HG03060 (cell line): Measurements from ENCODE around the gene BBS12.
"Not testable (repeated sequence)": the region's sequence is repeated elsewhere in the genome, so short reads cannot be mapped to it uniquely, and the experiment has no call there.

Experiments
- ATAC-seq: cut with Tn5 transposase; IDR thresholded peaks from one replicate; pipeline ENCODE4 v1.9.1; 2021; ENCODE audit warnings: low read depth, moderate number of reproducible peaks; ENCODE audit not compliant: unreplicated experiment

BBS12 gene

DNA sequence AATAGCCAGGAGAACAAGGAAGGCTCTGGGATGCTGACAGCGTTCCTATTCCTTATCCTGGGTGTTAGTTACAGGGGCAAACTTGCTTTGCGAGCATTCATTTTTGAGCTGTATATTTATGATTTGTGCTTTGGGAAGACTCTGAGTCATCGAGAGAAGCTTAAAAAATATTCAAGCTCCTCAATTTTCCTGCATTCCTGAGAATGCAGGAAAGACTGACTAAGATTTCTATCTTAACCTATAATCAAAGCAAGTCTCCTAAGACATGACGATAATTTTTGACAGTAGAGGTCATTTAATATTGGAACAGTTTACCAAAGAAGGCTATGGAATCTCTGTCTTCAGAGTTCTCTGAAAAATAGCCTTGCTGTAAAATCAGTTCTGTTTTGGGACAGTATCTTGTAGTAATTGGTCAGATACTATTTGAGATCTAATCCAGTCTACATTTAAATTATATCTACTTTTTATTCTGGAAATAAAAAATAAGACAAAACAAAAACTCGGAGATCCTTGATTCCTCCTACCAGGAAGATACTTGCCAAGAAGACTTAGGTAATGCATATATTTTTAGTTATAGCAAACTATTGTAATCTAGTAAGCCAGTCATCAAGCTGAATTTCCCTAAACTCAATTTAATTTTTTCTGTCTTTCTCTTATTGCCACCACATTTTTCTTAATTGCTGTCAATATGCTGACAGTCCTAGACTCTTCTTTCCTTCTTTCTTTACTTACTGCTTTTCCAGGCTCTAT is 31.7 kb downstream of the BBS12 start:
- no peak for ATAC-seq

GRCh38 chr4:122764821-122765215 is 32.3 kb downstream of the BBS12 start:
- ATAC-seq: peak; percentile 71

GRCh38 chr4:122765692-122766352 is 33.3 kb downstream of the BBS12 start:
- ATAC-seq: no peak

DNA sequence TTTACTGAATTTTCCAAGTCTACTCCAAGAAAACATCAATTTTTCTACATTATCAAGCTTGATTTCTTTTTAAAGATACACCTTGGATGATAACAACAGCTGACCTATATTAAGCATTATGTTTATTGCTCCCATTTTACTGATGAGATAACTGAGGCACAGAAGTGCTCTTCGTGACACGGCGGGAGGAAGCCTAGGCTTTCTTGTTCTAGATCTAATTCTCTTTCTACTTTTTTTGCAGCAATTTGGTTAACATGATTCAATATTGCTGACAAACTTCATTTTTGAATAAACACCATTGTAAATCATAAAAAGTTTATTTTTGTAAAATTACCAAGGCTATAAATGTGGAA is 33.8 kb downstream of the BBS12 start:
- no peak for ATAC-seq

DNA sequence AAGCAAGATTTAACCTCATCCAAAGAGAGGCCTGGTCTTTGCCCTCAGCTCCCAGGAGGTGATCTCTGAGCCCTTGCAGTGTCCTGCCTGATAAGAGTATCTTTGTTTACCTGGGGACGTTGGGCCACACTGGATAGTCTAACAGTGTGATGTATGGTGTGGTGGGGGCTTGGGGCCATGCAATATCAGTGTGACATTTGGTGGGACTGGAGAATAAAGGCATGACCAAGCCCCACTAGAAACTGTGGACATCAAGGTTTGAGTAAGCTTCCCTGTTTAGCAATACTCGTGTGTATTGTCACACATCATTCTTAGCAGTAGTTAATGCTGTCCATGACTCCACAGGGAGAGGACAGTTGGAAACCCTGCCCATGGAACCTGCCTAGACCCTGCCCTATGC is 34.4 kb downstream of the BBS12 start:
- ATAC-seq: no peak

DNA sequence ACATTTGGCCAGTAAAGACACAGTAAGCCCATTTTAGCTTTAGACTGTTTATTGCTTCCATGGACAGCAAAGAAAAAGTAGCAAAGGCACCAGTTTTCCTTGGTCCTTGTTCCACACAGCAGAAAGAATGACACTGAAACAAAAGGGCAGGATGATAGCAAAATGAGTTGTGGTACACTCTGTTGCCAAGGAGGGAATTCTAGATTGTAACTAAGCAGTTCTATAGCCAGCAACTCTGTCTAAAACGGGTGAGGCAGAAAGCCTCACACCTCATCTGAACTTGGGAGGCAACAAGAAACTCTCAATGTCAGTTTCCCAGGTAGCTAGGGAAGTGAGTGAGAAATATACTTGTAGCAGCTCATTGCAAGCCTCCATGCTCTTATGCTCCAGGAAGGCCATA is 39.2 kb downstream of the BBS12 start:
- ATAC-seq: no peak

DNA sequence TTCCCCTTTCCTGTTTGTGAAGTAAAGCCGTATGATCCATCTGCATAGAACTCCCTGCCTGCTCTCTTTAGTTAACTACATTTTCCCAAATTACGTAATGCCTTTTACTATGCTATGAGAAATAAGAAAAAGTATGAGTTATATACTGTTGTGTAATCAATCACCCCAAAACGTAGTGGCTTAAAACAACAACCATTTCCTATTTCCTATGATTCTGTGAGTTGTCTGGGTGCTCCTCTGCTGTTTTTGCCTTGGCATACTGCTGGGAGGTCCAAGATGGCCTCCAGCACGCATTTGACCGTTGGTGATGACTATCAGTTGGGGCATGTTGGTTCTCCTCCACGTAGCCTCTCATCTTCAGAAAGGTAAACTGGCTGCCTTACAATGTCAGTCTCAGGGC is 39.8 kb downstream of the BBS12 start:
- ATAC-seq: no peak

DNA sequence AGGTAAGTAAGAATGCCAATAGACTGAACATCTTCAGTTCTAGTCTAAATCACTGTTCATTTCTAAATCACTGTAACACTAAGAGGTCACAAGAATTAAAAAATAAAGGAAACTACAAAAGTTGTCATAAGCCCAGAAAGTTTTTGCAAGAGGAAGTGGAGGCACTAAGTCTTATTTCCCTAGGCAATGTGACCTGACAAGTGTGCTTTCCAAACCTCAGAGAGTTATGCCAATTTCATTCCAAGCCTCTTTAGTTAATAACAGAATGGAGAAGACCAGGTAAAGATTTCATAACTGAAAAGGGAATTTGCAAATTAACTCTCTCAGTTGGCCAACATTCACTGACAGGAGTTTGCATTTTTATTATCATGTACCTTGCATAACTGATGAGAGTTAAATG is 40.5 kb downstream of the BBS12 start:
- no peak for ATAC-seq

GRCh38 chr4:122775039-122775438 is 42.5 kb downstream of the BBS12 start:
- ATAC-seq: no peak

GRCh38 chr4:122775987-122776836 is 43.7 kb downstream of the BBS12 start:
- ATAC-seq: no peak

GRCh38 chr4:122776916-122777315 is 44.4 kb downstream of the BBS12 start:
- no peak for ATAC-seq

DNA sequence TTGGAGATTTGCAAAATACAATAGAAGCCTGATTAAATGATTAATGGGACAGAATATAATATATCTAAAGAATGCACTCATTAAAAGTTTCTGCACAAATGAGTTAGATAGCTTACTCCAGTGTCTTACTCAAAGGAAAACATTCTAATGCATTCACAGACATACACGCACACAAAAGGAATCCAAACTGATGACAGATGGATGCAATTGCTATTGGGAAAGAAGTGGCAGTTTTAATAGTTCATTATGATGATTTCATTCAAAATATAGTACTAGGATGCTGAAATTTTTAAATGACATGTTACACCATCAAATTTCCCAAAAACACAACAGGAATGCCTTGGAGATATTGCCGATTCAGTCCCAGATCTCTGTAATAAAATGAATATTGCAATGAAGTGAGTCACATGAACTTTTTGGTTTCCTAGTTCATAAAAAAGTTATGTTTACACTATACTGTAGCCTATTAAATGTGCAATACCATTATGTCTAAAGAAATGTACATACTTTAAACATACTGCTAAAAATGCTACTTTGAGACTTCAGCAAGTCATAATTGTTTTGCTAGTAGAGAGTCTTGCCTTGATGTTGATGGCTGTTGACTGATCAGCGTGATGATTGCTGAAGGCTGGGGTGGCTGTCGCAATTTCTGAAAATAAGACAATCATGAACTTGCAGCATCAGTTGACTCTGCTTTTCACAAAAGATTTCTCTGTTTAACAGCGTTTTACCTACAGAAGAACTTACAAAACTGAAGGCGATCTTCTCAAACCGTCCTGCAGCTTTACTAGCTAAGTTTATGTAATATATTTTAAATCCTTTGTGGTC is 45.6 kb downstream of the BBS12 start:
- ATAC-seq: no peak

DNA sequence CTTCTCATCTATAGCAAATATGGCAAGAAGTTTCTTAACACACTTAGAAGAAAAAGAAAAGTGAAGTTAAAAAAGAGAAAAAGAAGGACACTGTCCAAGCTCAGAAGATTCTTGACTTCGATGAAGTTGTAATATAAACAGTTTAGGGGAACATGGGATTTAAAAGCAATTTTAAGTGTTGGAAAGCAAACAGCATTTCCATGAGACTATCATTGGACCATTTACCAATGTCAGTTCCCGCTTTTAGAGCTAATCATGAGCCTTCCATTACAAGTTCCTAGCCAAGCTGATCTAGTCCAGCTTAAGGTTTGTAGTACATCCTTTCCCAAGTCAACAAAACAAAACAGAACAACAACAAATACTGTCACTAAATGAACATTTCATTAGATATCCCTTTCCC is 49.0 kb downstream of the BBS12 start:
- no peak for ATAC-seq

- ATAC-seq: no peak
Observed at GRCh38 chr4:122783301-122784215, 51.1 kb downstream of the BBS12 start.

DNA sequence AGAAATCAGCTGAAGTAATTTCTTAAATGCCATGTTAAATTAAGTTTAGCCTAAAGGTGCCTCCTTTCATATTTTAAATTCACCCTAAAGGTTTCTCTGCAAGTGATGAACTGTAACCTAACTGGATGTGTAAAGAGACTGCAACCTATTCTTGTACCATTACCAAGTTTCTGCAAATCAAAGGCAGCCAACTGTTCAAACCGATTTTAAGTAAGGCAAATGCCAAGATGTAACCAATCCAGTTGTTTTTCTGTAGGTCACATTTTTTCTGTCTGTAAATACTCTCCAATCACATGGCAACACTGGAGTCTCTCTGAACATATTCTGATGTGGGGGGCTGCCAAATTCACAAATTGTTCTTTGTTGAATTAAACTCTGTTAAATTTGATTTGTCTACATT is 51.8 kb downstream of the BBS12 start:
- ATAC-seq: no peak

GRCh38 chr4:122785099-122785498 is 52.6 kb downstream of the BBS12 start:
- ATAC-seq: no peak

DNA sequence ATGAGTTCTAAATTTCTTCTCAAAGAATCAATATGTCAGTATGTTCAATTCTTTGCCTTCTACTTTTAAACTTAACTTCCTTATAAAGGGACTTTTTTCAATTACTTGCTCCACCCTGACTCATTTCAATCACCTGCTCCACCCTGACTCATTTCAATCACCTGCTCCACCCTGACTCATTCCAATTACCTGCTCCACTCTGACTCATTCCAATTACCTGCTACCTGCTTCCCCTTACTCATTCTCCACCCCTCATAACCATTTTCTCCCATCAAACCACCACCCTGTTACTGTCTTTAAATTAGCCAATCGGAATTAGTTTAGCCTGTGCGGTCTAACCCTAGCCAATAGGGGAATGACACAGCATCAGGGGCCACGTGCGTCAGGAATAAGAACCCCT is 53.8 kb downstream of the BBS12 start:
- ATAC-seq: not testable (repeated sequence)

GRCh38 chr4:122786920-122787319 is 54.4 kb downstream of the BBS12 start:
- not testable (repeated sequence) for ATAC-seq

DNA sequence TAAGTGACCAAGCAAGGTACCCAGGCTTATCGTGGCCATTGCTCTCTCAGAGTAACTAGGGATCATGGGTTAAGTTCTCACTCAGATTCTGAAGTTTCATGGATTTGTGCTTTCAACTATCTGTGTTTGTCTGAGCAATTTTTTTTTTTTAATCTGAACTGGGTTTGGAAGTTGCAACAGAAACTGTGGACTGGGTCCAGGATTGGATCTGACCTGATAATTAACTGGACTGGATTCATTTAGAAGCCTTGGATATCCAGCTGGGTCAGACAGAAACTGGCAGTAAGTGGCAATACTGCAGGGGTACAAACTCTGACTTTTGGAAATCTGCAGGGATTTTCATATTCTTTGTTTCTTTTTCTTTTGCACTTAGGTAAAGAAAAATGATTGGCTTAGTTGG is 55.4 kb downstream of the BBS12 start:
- no peak for ATAC-seq

DNA sequence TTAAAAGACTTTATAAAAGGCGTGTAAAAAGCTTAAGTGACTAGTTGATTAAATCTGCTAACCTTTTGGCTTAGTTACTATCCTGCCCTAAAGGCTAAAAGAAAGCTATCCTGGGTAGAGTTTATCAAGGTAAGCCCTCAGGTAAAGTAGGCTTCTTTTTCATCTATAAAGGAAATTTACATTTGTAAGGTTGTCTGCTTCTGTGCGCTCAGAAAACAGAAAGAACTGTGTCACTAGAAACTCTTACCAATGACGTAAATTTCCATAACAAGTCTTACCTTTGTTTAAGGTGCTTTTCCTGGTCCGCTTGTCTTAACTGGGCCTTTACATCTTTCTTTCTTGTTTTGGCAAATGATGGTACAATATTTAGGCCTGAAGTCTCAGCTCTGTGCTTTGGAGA is 56.4 kb downstream of the BBS12 start:
- no peak for ATAC-seq
